Karpas-422 (cell line): Measurements from ENCODE around the gene RELB. TPM values are rescaled to one million over a fixed set of nuclear protein-coding genes. Genes with fewer than 3 reads are reported as not detected.

ENCODE experiments used
- DNase-seq: peaks from one replicate; pipeline ENCODE4 v3.0.0-alpha.2; 2015
- H2AFZ ChIP-seq: fragments of 200-600 bp; sonication (generic); 2 replicates; pipeline ENCODE4 v1.6.1; 2014; ENCODE audit warnings: antibody characterized with exemption, low read length, mixed read lengths
- H3K27ac ChIP-seq: fragments of 200-600 bp; sonication (generic); 2 replicates; pipeline ENCODE4 v1.5.1; 2014; ENCODE audit warnings: mild to moderate bottlenecking, low read length, moderate library complexity
- H3K27me3 ChIP-seq: fragments of 200-600 bp; sonication (generic); 2 replicates; pipeline ENCODE4 v1.6.1; 2014; ENCODE audit warnings: low read length, mixed read lengths
- H3K36me3 ChIP-seq: fragments of 200-600 bp; sonication (generic); 2 replicates; pipeline ENCODE4 v1.6.1; 2014; ENCODE audit warnings: low read length, mixed read lengths; ENCODE audit not compliant: insufficient read depth
- H3K4me1 ChIP-seq: fragments of 200-600 bp; sonication (generic); 2 replicates; pipeline ENCODE4 v1.6.1; 2014; ENCODE audit warnings: mild to moderate bottlenecking, low read length, mixed read lengths
- H3K4me2 ChIP-seq: fragments of 200-600 bp; sonication (generic); 2 replicates; pipeline ENCODE4 v1.6.1; 2014; ENCODE audit warnings: low read length, low read depth, mild to moderate bottlenecking; ENCODE audit not compliant: poor library complexity, severe bottlenecking
- H3K4me3 ChIP-seq: fragments of 200-600 bp; sonication (generic); 2 replicates; pipeline ENCODE4 v1.5.1; 2014; ENCODE audit warnings: mild to moderate bottlenecking, antibody characterized with exemption, low read length, mixed read lengths
- H3K79me2 ChIP-seq: fragments of 200-600 bp; sonication (generic); 2 replicates; pipeline ENCODE4 v1.6.1; 2014; ENCODE audit warnings: mild to moderate bottlenecking, low read length, mixed read lengths
- H3K9ac ChIP-seq: fragments of 200-600 bp; sonication (generic); 2 replicates; pipeline ENCODE4 v1.6.0; 2014; ENCODE audit warnings: low read length
- H3K9me2 ChIP-seq: fragments of 200-600 bp; sonication (generic), shearing (Covaris generic); replicated peaks from 2 replicates; pipeline ENCODE4 v1.6.0; 2014; ENCODE audit warnings: mild to moderate bottlenecking, low read length, moderate library complexity; ENCODE audit not compliant: insufficient read depth
- H3K9me3 ChIP-seq: fragments of 300-700, 200-600 bp; sonication (generic); 2 replicates; pipeline ENCODE4 v1.6.1; 2014; ENCODE audit warnings: low read length, mixed read lengths
- H4K20me1 ChIP-seq: fragments of 200-600 bp; sonication (generic); 2 replicates; pipeline ENCODE4 v1.6.1; 2014; ENCODE audit warnings: mild to moderate bottlenecking, antibody characterized with exemption, low read length, low read depth; ENCODE audit not compliant: insufficient read depth
- total RNA-seq: library from RNA; depleted of rRNA; stranded (reverse); fragments of >200 nt; shearing (Covaris generic); gene quantifications from 2 replicates; pipeline ENCODE4 v1.2.3, GENCODE V29; 2014; ENCODE audit warnings: low replicate concordance

The RELB gene
- total RNA-seq, 1 experiment from 2014 or later = 0.63 TPM

GRCh38 chr19:45003485-45003884 lies 2.2 kb downstream of the RELB start:
- H2AFZ ChIP-seq = no peak overlapping the region
- DNase-seq = no peak
- H3K36me3 ChIP-seq = no peaks in the 10 kb centered on the region
- no peaks in the 10 kb centered on the region for H3K27me3 ChIP-seq
- H3K9me2 ChIP-seq = no peaks in the 10 kb centered on the region
- H3K27ac ChIP-seq = no peak overlapping the region
- H3K4me2 ChIP-seq = no peak overlapping the region
- H3K4me1 ChIP-seq = peaks cover 22% of the 10 kb centered on the region
- no peaks in the 10 kb centered on the region for H3K9me3 ChIP-seq
- H3K9ac ChIP-seq = no peak overlapping the region
- no peaks in the 10 kb centered on the region for H4K20me1 ChIP-seq
- H3K4me3 ChIP-seq = no peak overlapping the region
- H3K79me2 ChIP-seq = no peaks in the 10 kb centered on the region

- no peak overlapping the region for H3K4me3 ChIP-seq
- H3K9me2 ChIP-seq = no peaks in the 10 kb centered on the region
- H4K20me1 ChIP-seq = no peaks in the 10 kb centered on the region
- no peaks in the 10 kb centered on the region for H3K36me3 ChIP-seq
- H3K9ac ChIP-seq = no peak overlapping the region
- no peak for DNase-seq
- no peaks in the 10 kb centered on the region for H3K79me2 ChIP-seq
- no peaks in the 10 kb centered on the region for H3K27me3 ChIP-seq
- H2AFZ ChIP-seq = no peak overlapping the region
- H3K27ac ChIP-seq = no peak overlapping the region
- H3K9me3 ChIP-seq = no peaks in the 10 kb centered on the region
- peaks cover 21% of the 10 kb centered on the region for H3K4me1 ChIP-seq
- no peak overlapping the region for H3K4me2 ChIP-seq
Measured at GRCh38 chr19:45005787-45006186, 4.5 kb downstream of the RELB start.

GRCh38 chr19:45008552-45008951 lies 7.3 kb downstream of the RELB start:
- Histone ChIP-seq H3K27me3 (no peaks in the 10 kb centered on the region), H3K79me2 (no peaks in the 10 kb centered on the region), H3K4me3 (no peak overlapping the region), H3K9me3 (no peaks in the 10 kb centered on the region), H3K9me2 (no peaks in the 10 kb centered on the region), H3K36me3 (no peaks in the 10 kb centered on the region), H3K4me1 (peaks cover 9% of the 10 kb centered on the region), H3K27ac (no peak overlapping the region), H3K9ac (no peak overlapping the region), H2AFZ (no peak overlapping the region), H3K4me2 (no peak overlapping the region), H4K20me1 (no peaks in the 10 kb centered on the region)
- DNase-seq = no peak

GRCh38 chr19:45009625-45010255 lies 8.5 kb downstream of the RELB start:
- Histone ChIP-seq H3K36me3 (no peaks in the 10 kb centered on the region), H3K27me3 (no peaks in the 10 kb centered on the region), H4K20me1 (no peaks in the 10 kb centered on the region), H3K9me2 (no peaks in the 10 kb centered on the region), H3K27ac (no peak overlapping the region), H3K9me3 (no peaks in the 10 kb centered on the region), H3K9ac (no peak overlapping the region), H3K4me2 (no peak overlapping the region), H3K79me2 (no peaks in the 10 kb centered on the region), H3K4me3 (no peak overlapping the region), H3K4me1 (peaks cover 9% of the 10 kb centered on the region), H2AFZ (no peak overlapping the region)
- no peak for DNase-seq

GRCh38 chr19:45010306-45010705 lies 9.0 kb downstream of the RELB start:
- Histone ChIP-seq H3K9ac (no peak overlapping the region), H3K9me3 (no peaks in the 10 kb centered on the region), H3K4me2 (no peak overlapping the region), H3K4me1 (peaks cover 7% of the 10 kb centered on the region), H3K9me2 (no peaks in the 10 kb centered on the region), H2AFZ (no peak overlapping the region), H3K79me2 (no peaks in the 10 kb centered on the region), H3K4me3 (no peak overlapping the region), H3K36me3 (no peaks in the 10 kb centered on the region), H4K20me1 (no peaks in the 10 kb centered on the region), H3K27me3 (no peaks in the 10 kb centered on the region), H3K27ac (no peak overlapping the region)
- no peak for DNase-seq

- Histone ChIP-seq H3K9me2 (no peaks in the 10 kb centered on the region), H4K20me1 (no peaks in the 10 kb centered on the region), H3K4me1 (peaks cover 19% of the 10 kb centered on the region)
Measured at GRCh38 chr19:45011959-45012358, 10.7 kb downstream of the RELB start.

GRCh38 chr19:45016388-45017314 lies 15.4 kb downstream of the RELB start:
- Histone ChIP-seq H4K20me1 (no peaks in the 10 kb centered on the region), H3K9me3 (no peaks in the 10 kb centered on the region), H3K4me1 (peaks cover 24% of the 10 kb centered on the region), H3K27ac (peak overlapping the region; percentile 75), H3K9me2 (no peaks in the 10 kb centered on the region), H3K79me2 (no peaks in the 10 kb centered on the region), H2AFZ (peak overlapping the region; percentile 84; the same call in 1 of the 2 replicates), H3K36me3 (no peaks in the 10 kb centered on the region), H3K27me3 (no peaks in the 10 kb centered on the region), H3K4me3 (peak overlapping the region; percentile 35; the same call in 1 of the 2 replicates), H3K4me2 (peak overlapping the region; percentile 60), H3K9ac (peak overlapping the region; percentile 36)
- DNase-seq = peak; percentile 94

More at GRCh38 chr19:45011959-45012358, 10.7 kb downstream of the RELB start:
- no peak overlapping the region for H2AFZ ChIP-seq
- H3K9ac ChIP-seq = no peak overlapping the region
- H3K79me2 ChIP-seq = no peaks in the 10 kb centered on the region
- H3K9me3 ChIP-seq = no peaks in the 10 kb centered on the region
- no peaks in the 10 kb centered on the region for H3K27me3 ChIP-seq
- no peaks in the 10 kb centered on the region for H3K36me3 ChIP-seq
- H3K27ac ChIP-seq = no peak overlapping the region
- DNase-seq = no peak
- H3K4me3 ChIP-seq = no peak overlapping the region
- H3K4me2 ChIP-seq = no peak overlapping the region

GRCh38 chr19:45019187-45019586 lies 17.9 kb downstream of the RELB start:
- Histone ChIP-seq H3K4me2 (no peak overlapping the region), H3K36me3 (no peaks in the 10 kb centered on the region), H3K27me3 (no peaks in the 10 kb centered on the region), H2AFZ (no peak overlapping the region), H3K79me2 (no peaks in the 10 kb centered on the region), H3K4me1 (peaks cover 24% of the 10 kb centered on the region), H3K9ac (no peak overlapping the region), H3K9me3 (no peaks in the 10 kb centered on the region), H4K20me1 (no peaks in the 10 kb centered on the region), H3K9me2 (no peaks in the 10 kb centered on the region), H3K4me3 (no peak overlapping the region), H3K27ac (no peak overlapping the region)
- no peak for DNase-seq
